Activated T-cell treated with anti-CD3 and anti-CD28 coated beads, Interleukin-2, amount 50 U/mL, for 4 hours (primary cell): ENCODE results near the gene TEX19. TPM values are rescaled to one million over a fixed set of nuclear protein-coding genes. Genes with fewer than 3 reads are reported as not detected.

Experiments
- ATAC-seq, 2 donors: fragments of 200-7000 bp; cut with Tn5 transposase; one replicate each; pipeline ENCODE4 v1.10.0; 2021
- DNase-seq: peaks from one replicate; pipeline ENCODE4 v3.0.0-alpha.2; 2020
- H3K27me3 Mint-ChIP-seq: one replicate; pipeline ENCODE4 v1.8.0; 2021; ENCODE audit warnings: low read depth, mixed read lengths
- H3K36me3 Mint-ChIP-seq: one replicate; pipeline ENCODE4 v1.8.0; 2022; ENCODE audit warnings: mixed read lengths; ENCODE audit not compliant: insufficient read depth
- H3K4me1 Mint-ChIP-seq: one replicate; pipeline ENCODE4 v1.8.0; 2021; ENCODE audit warnings: low read depth, mixed read lengths
- H3K4me3 Mint-ChIP-seq: one replicate; pipeline ENCODE4 v1.8.0; 2021; ENCODE audit warnings: mild to moderate bottlenecking, moderate library complexity, mixed read lengths
- H3K9me3 Mint-ChIP-seq: one replicate; pipeline ENCODE4 v1.8.0; 2021; ENCODE audit warnings: mixed read lengths
- total RNA-seq, 3 donors: library from RNA; stranded (reverse); gene quantifications; one replicate each; pipeline ENCODE4 v1.2.1, GENCODE V29; 2021

The TEX19 gene
- total RNA-seq, 3 donors from 2014 or later = 0.16 to 0.38 (median 0.25) TPM

- Mint-ChIP-seq H3K4me1 (no peaks in the 10 kb centered on the region), H3K27me3 (peaks cover 6% of the 10 kb centered on the region), H3K4me3 (no peak overlapping the region), H3K36me3 (peaks cover 5% of the 10 kb centered on the region), H3K9me3 (no peaks in the 10 kb centered on the region)
- DNase-seq (no peak), ATAC-seq (no peak)
Measured at GRCh38 chr17:82390015-82390859, 31.2 kb downstream of the TEX19 start.

DNA sequence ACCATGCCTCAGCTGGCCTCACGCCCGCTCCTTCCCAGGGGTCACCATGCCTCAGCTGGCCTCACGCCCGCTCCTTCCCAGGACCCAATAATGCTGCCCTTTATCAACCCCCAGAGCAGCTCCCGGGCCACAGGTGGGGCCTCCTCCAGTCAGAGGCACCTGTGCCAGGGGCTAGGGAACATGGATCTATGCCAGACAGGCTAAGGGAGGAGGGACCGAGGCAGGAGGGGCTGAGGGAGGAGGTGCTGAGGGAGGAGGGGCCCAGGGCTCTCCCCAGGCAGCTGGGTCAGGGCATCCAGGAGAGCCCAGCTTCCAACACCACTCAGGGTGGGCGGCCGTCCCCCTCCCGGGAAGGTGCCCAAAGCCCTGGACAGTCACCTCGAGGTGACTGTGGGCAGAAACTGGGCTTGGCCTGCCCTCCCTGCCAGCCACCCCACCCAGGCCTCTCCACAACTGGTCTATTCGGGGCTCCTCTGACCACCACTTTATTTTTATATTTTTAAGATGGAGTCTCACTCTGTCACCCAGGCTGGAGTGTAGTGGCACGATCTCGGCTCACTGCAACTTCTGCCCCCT is 31.9 kb downstream of the TEX19 start:
- no peaks in the 10 kb centered on the region for H3K9me3 Mint-ChIP-seq
- no peak for ATAC-seq
- no peak overlapping the region for H3K4me3 Mint-ChIP-seq
- peaks cover 5% of the 10 kb centered on the region for H3K36me3 Mint-ChIP-seq
- DNase-seq = no peak
- peaks cover 2% of the 10 kb centered on the region for H3K27me3 Mint-ChIP-seq
- H3K4me1 Mint-ChIP-seq = no peaks in the 10 kb centered on the region

- Mint-ChIP-seq H3K27me3 (peaks cover 2% of the 10 kb centered on the region), H3K36me3 (peaks cover 8% of the 10 kb centered on the region), H3K9me3 (no peaks in the 10 kb centered on the region), H3K4me1 (no peaks in the 10 kb centered on the region), H3K4me3 (no peak overlapping the region)
- DNase-seq (no peak), ATAC-seq (no peak)
Measured at GRCh38 chr17:82391496-82392066, 32.5 kb downstream of the TEX19 start.

DNA sequence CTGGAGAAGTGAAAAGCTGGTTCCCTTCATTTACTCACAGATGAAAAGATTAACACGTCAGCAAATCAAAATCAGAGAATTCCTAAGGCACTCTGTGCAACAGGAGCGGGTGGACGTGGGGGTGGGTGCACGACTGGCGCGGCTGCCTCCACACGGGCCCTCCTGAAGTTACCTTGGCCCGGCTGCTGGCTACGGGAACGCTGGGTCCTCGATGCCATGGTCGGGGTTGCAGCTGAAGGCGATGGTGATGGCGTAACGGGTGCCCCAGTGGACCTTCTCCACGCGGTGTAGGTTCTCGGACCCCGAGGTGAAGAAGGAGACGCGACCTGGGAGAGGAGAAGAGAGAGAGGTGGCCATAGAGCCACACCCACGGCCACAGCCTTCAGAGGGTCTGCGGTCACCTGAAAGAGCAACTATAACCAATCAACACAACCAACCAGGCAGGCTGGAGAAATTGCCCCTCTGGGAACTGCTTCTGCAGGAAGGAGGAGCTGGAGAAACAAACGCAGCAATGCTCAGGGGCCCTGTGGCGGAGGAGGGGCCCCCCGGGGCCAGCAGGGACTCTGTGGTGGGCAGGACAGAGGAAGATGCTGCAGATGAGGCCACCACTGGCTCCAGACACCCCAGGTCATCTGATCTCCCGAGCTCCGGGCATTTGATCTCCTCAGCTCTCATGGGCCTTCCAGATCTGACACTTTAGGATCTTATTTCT is 33.3 kb downstream of the TEX19 start:
- Mint-ChIP-seq H3K4me3 (no peak overlapping the region), H3K4me1 (no peaks in the 10 kb centered on the region), H3K36me3 (peaks cover 8% of the 10 kb centered on the region), H3K27me3 (peaks cover 2% of the 10 kb centered on the region), H3K9me3 (no peaks in the 10 kb centered on the region)
- ATAC-seq (no peak), DNase-seq (no peak)

DNA sequence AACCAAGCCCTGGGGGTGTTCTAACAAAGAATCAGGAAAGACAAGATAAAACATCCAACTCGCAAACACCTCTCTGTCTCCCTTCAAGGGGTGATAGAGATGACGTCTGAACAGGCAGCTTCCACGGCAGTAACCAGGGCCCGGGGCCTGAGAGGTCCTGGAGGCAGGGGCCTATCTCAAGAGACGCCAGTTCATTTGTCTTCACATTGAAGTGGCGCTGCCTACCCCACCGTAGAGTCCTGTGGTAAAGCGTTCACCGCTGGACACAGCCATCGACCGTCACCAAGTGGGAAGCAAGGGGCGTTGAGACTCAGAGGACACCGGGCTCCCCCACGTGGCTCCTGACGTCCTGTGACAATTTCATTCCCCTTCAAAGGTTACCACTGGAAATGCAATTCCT is 33.9 kb downstream of the TEX19 start:
- H3K9me3 Mint-ChIP-seq = no peaks in the 10 kb centered on the region
- H3K36me3 Mint-ChIP-seq = peaks cover 8% of the 10 kb centered on the region
- no peaks in the 10 kb centered on the region for H3K4me1 Mint-ChIP-seq
- DNase-seq = no peak
- no peaks in the 10 kb centered on the region for H3K27me3 Mint-ChIP-seq
- H3K4me3 Mint-ChIP-seq = no peak overlapping the region
- ATAC-seq = no peak

GRCh38 chr17:82394278-82394677 is 35.2 kb downstream of the TEX19 start:
- ATAC-seq = no peak
- Mint-ChIP-seq H3K4me1 (no peaks in the 10 kb centered on the region), H3K27me3 (no peaks in the 10 kb centered on the region), H3K9me3 (no peaks in the 10 kb centered on the region), H3K36me3 (peaks cover 8% of the 10 kb centered on the region), H3K4me3 (no peak overlapping the region)
- no peak for DNase-seq

GRCh38 chr17:82396601-82397435 is 37.8 kb downstream of the TEX19 start:
- no peak for ATAC-seq
- Mint-ChIP-seq H3K9me3 (no peaks in the 10 kb centered on the region), H3K4me3 (no peak overlapping the region), H3K36me3 (peaks cover 11% of the 10 kb centered on the region), H3K27me3 (no peaks in the 10 kb centered on the region), H3K4me1 (peaks cover 12% of the 10 kb centered on the region)
- no peak for DNase-seq

DNA sequence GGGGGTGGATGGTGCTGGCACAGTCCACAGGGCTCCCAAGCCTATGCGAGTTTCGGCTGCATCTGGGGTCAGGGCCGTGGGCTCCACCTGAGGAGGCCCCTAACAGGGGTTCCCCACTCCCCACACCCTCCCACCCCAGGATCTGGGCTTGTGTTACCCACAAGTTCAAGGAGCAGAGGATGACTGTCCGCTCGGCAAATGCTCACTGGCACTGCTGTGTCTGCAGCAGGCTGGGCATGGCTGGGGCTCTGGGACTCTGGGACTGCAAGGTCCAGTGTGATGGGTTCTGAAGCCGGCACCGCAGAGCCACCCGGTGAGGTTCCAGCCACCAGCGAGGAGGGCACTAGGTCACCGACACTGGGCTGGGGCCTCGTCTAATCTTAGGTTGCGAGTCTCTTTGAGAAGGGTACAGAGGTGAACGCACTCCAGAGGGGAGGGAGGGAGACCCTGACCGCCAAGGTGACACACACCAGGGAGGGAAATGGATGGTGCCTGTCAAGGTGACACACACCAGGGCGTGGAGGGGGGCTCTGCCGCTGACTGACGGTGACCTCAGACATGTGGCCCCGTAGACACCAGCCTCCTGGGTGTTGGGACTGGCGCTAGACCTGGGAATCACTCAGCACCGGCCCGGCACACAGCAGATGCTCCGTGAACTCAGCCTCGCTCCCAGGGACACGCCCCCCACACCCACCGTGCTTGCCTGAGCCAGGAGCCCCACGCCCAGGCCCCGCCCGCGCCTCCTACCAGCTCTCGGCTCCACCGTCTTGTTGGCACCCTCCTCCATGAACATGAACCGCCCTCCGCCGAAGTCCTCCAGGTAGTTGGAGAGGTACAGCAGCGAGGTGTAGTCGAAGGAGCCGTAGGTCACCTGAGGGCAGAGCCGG is 38.6 kb downstream of the TEX19 start:
- ATAC-seq (no peak), DNase-seq (no peak)
- no peaks in the 10 kb centered on the region for H3K27me3 Mint-ChIP-seq
- H3K36me3 Mint-ChIP-seq = peaks cover 11% of the 10 kb centered on the region
- no peaks in the 10 kb centered on the region for H3K9me3 Mint-ChIP-seq
- peaks cover 14% of the 10 kb centered on the region for H3K4me1 Mint-ChIP-seq
- H3K4me3 Mint-ChIP-seq = no peak overlapping the region

GRCh38 chr17:82399041-82399441 is 40.0 kb downstream of the TEX19 start:
- ATAC-seq (no peak), DNase-seq (no peak)
- Mint-ChIP-seq H3K4me1 (peaks cover 14% of the 10 kb centered on the region), H3K4me3 (no peak overlapping the region), H3K27me3 (no peaks in the 10 kb centered on the region), H3K9me3 (no peaks in the 10 kb centered on the region), H3K36me3 (peaks cover 9% of the 10 kb centered on the region)

DNA sequence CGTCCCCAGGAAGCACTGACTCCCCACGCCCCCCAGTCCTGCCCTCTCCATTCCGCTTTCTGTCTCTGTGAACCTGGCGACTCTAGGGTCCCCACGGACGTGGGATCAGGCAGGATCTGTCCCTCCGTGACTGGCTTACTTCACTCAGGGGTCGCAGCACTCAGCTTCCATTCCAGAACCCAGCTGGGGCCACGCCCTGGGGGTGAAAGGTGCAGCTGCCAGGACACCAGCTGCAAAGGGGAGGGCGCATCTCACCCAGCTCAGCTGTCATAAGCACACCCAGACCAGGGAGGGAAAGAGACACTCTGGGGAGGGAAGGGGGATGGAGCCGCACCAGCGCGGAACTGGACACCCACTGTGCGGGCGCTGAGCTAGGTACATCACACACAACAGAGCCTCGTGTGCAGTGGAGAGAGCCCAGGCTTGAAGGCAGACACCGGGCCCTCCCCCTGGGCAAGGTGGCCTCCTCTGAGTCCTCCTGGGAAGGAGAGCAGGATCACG is 40.6 kb downstream of the TEX19 start:
- H3K4me3 Mint-ChIP-seq = no peak overlapping the region
- H3K4me1 Mint-ChIP-seq = peaks cover 14% of the 10 kb centered on the region
- no peaks in the 10 kb centered on the region for H3K9me3 Mint-ChIP-seq
- peaks cover 9% of the 10 kb centered on the region for H3K36me3 Mint-ChIP-seq
- ATAC-seq = no peak
- no peak for DNase-seq
- no peaks in the 10 kb centered on the region for H3K27me3 Mint-ChIP-seq

GRCh38 chr17:82400206-82400605 is 41.2 kb downstream of the TEX19 start:
- DNase-seq (no peak), ATAC-seq (no peak)
- peaks cover 9% of the 10 kb centered on the region for H3K36me3 Mint-ChIP-seq
- H3K4me1 Mint-ChIP-seq = peaks cover 14% of the 10 kb centered on the region
- no peaks in the 10 kb centered on the region for H3K27me3 Mint-ChIP-seq
- H3K9me3 Mint-ChIP-seq = no peaks in the 10 kb centered on the region
- H3K4me3 Mint-ChIP-seq = no peak overlapping the region

DNA sequence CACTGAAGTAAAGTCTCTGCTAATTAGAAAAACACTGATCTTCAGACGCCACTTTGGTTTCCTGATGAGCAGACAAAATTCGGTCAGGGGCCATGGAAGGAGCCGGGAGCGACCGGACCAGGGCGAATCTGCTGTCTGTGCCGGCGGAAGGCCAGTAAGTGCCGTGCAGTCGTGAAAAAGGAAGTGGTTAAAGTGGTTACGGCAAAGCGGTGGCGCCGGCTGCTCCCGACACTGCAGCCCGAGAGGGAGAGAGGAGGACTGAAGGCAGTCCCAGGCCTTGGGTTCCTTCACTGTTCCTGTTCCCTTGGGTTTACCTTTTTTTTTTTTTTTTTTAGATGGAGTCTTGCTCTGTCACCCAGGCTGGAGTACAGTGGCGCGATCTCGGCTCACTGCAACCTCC is 41.8 kb downstream of the TEX19 start:
- peak; percentile 89 to 92 for ATAC-seq
- Mint-ChIP-seq H3K36me3 (peaks cover 9% of the 10 kb centered on the region), H3K27me3 (no peaks in the 10 kb centered on the region), H3K4me3 (peak overlapping the region; percentile 69), H3K4me1 (peaks cover 14% of the 10 kb centered on the region), H3K9me3 (no peaks in the 10 kb centered on the region)
- peak; percentile 29 for DNase-seq

DNA sequence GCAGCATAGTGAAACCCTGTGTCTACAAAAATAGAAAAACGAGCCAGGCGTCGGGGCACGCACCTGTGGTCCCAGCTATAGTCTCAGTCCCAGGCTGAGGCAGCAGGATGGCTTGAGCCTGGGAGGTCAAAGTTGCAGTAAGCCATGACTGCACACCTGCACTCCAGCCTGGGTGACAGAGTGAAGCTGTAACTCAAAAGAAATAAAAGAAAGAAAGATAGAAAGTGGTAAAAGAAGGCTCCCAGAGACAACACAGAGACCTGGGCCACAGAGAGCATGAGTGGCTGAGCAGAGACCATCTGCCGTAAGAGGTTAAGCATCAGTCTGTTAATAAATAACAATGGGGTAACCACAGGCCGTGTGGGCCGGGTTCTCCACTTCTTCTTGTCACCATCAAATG is 43.8 kb downstream of the TEX19 start:
- H3K9me3 Mint-ChIP-seq = no peaks in the 10 kb centered on the region
- peaks cover 14% of the 10 kb centered on the region for H3K4me1 Mint-ChIP-seq
- H3K36me3 Mint-ChIP-seq = peaks cover 8% of the 10 kb centered on the region
- ATAC-seq (no peak), DNase-seq (no peak)
- no peak overlapping the region for H3K4me3 Mint-ChIP-seq
- no peaks in the 10 kb centered on the region for H3K27me3 Mint-ChIP-seq
